Measurements from ENCODE around the gene ZNF688. TPM values are rescaled to one million over a fixed set of nuclear protein-coding genes. Genes with fewer than 3 reads are reported as not detected.

Gene ZNF688
- total and polyA plus RNA-seq, 2 experiments from 2014 or later: 9.8 to 21.0 TPM

DNA sequence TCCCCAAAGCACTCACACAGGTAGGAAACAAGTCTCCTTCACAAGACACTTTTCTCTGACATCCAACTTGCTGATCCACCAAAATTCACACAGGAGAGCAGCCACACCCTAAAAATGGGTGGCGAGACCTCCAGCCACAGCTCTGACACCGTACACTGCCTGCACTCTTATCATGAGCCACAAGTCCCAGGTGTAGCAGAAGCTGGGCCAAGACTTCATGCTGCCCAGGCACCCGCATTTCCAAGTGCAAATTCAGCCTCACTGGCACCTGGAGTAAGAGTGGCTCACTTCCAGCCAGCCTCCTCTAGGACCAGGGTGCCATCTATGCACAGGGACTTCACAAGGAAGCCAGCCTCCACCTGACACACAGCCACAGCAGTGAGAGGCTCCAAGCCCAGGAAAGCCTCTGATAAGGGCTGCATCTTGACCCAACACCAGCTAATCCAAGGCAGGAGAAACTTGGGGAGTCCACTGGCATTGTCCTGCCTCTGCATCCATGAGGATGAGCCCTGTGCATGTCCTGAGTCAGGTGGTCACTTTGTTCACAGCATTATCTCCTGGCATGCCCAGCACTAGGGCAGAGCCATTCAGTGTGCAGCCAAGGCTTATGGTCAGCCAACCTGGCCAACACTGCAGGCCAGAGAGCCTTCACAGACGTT is 42.6 kb downstream of the ZNF688 start:
- Histone ChIP-seq H3K27me3 (no peaks in the 10 kb centered on the region), H3K79me2 (peaks cover 25% of the 10 kb centered on the region), H3K36me3 (replicated peaks; ENCODE audit: insufficient read depth, low read depth) (no peaks in the 10 kb centered on the region), H3K27ac (peak overlapping the region; percentile 100), H3K9me2 (replicated peaks; ENCODE audit: insufficient read depth) (no peaks in the 10 kb centered on the region), H3K4me2 (no peak overlapping the region), H3K4me1 (ENCODE audit: insufficient read depth) (peaks cover 16% of the 10 kb centered on the region), H3K4me3 (no peak overlapping the region), H4K20me1 (ENCODE audit: insufficient read depth, poor library complexity, severe bottlenecking) (no peaks in the 10 kb centered on the region), H2AFZ (no peak overlapping the region), H3K9me3 (ENCODE audit: low read depth) (no peaks in the 10 kb centered on the region)
- WGBS (ENCODE audit: low lambda C conversion rate, missing lambda C conversion rate): 85% methylated on average over 4 of the region's 4 CpGs
- DNase-seq (ENCODE audit: low spot score): no peak
- TF ChIP-seq EZH2 (IDR thresholded peaks at IDR 0.05; ENCODE audit: borderline replicate concordance): no peak
- TF ChIP-seq, protein P1, sequence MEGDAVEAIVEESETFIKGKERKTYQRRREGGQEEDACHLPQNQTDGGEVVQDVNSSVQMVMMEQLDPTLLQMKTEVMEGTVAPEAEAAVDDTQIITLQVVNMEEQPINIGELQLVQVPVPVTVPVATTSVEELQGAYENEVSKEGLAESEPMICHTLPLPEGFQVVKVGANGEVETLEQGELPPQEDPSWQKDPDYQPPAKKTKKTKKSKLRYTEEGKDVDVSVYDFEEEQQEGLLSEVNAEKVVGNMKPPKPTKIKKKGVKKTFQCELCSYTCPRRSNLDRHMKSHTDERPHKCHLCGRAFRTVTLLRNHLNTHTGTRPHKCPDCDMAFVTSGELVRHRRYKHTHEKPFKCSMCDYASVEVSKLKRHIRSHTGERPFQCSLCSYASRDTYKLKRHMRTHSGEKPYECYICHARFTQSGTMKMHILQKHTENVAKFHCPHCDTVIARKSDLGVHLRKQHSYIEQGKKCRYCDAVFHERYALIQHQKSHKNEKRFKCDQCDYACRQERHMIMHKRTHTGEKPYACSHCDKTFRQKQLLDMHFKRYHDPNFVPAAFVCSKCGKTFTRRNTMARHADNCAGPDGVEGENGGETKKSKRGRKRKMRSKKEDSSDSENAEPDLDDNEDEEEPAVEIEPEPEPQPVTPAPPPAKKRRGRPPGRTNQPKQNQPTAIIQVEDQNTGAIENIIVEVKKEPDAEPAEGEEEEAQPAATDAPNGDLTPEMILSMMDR (IDR thresholded peaks at IDR 0.05; ENCODE audit: poor library complexity): no peak
- TF ChIP-seq EZH2phosphoT487 (IDR thresholded peaks at IDR 0.05; ENCODE audit: low read depth, severe bottlenecking, unreplicated experiment): no peak

DNA sequence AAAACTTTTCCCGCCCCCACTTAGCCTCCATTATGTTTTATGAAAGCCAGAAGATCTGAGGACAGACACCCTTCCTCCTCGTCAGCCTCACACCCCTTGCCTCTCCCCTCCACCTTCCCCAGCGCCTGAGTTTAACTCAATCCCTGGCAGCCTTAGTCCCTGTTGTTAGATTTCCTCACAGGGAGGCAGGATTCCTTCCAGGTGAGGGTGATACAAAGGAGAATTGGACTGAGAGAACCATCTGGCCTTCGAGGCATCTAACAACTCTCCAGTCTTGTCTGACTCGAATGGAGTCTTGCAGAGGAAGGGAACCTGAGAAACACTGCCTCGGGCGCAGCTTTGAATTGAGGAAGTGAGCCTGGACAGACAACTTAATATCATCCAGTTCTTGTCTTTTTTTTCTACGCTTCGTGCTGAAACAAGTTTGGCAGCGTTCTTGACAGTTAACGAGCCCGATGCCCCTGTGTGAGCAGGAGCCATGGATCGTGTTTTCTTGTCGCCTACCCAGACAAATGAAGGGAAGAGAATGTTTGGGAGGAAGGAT is 43.8 kb downstream of the ZNF688 start:
- peak overlapping the region; percentile 72 for H3K4me2 ChIP-seq
- H3K9me2 ChIP-seq (replicated peaks; ENCODE audit: insufficient read depth): no peaks in the 10 kb centered on the region
- peaks cover 12% of the 10 kb centered on the region for H3K79me2 ChIP-seq
- H2AFZ ChIP-seq: peak overlapping the region; percentile 47
- H3K27me3 ChIP-seq: no peaks in the 10 kb centered on the region
- WGBS (ENCODE audit: low lambda C conversion rate, missing lambda C conversion rate): 34% methylated on average over 14 of the region's 14 CpGs
- TF ChIP-seq, protein P1 (IDR thresholded peaks at IDR 0.05; ENCODE audit: poor library complexity): no peak
- no peak for TF ChIP-seq EZH2 (IDR thresholded peaks at IDR 0.05; ENCODE audit: borderline replicate concordance)
- H3K4me3 ChIP-seq: no peak overlapping the region
- DNase-seq (ENCODE audit: low spot score): no peak
- peak overlapping the region; percentile 100 for H3K27ac ChIP-seq
- no peaks in the 10 kb centered on the region for H3K9me3 ChIP-seq (ENCODE audit: low read depth)
- H4K20me1 ChIP-seq (ENCODE audit: insufficient read depth, poor library complexity, severe bottlenecking): no peaks in the 10 kb centered on the region
- H3K4me1 ChIP-seq (ENCODE audit: insufficient read depth): peaks cover 9% of the 10 kb centered on the region
- H3K36me3 ChIP-seq (replicated peaks; ENCODE audit: insufficient read depth, low read depth): no peaks in the 10 kb centered on the region

DNA sequence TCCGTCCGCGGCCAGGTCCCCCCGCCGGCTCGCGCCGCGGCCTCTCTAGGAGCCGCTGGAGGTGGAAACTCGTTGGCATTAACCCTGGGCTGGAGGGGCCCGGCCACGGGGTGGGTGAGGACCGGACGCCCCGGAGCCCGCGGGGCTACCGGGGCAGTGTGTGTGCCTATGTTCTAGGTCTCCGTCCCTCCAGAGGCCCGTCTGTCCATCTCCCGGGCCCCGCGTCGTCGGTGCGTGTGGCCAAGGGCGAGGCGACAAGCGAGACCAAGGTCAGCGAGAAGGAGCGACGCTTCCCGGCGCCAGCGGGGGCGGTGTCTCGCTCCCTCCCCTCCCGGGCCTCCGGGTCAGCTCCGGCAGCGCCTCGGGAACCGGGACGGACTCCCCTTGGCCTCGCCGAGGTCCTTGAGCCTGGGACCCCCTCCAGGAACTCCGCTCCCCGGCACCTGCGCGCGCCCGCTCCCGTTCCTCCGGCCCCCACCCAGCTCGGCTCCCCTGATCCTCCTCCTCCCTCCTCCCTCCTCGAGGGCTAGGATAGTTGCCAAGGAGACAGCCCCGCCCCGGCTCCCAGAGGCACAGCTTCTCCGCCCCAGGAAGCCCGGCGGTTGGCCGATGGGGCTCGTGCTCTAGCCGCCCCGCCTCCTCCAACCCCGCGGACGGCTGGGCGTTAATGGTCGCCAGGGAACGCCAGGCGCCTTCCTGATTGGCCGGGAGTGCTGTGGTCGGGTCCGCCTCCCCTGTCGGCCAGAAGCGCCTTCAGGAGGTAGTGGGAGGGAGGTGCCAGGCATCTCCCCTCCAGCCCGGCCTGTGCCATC is 44.5 kb downstream of the ZNF688 start:
- H3K9me2 ChIP-seq (replicated peaks; ENCODE audit: insufficient read depth): no peaks in the 10 kb centered on the region
- peak; percentile 99 for DNase-seq (ENCODE audit: low spot score)
- no peaks in the 10 kb centered on the region for H4K20me1 ChIP-seq (ENCODE audit: insufficient read depth, poor library complexity, severe bottlenecking)
- peak overlapping the region; percentile 100 for H3K27ac ChIP-seq
- WGBS (ENCODE audit: low lambda C conversion rate, missing lambda C conversion rate): under 1% methylated on average over 38 of the region's 79 CpGs
- peaks cover 8% of the 10 kb centered on the region for H3K79me2 ChIP-seq
- H3K4me1 ChIP-seq (ENCODE audit: insufficient read depth): peaks cover 11% of the 10 kb centered on the region
- H3K4me3 ChIP-seq: peak overlapping the region; percentile 74
- H3K9me3 ChIP-seq (ENCODE audit: low read depth): no peaks in the 10 kb centered on the region
- H3K4me2 ChIP-seq: peak overlapping the region; percentile 86
- no peaks in the 10 kb centered on the region for H3K36me3 ChIP-seq (replicated peaks; ENCODE audit: insufficient read depth, low read depth)
- H3K27me3 ChIP-seq: no peaks in the 10 kb centered on the region
- TF ChIP-seq EZH2 (IDR thresholded peaks at IDR 0.05; ENCODE audit: borderline replicate concordance) (no peak), EZH2phosphoT487 (IDR thresholded peaks at IDR 0.05; ENCODE audit: low read depth, severe bottlenecking, unreplicated experiment) (no peak)
- TF ChIP-seq, protein P1 (IDR thresholded peaks at IDR 0.05; ENCODE audit: poor library complexity): peak; percentile 31
- peak overlapping the region; percentile 89 for H2AFZ ChIP-seq
